ENCODE measurements around the gene TGFBI. TPM values are rescaled to one million over a fixed set of nuclear protein-coding genes. Genes with fewer than 3 reads are reported as not detected.

Gene TGFBI
- total RNA-seq, result 195 TPM
- 100 to 1,000 TPM; 164 to 351 (median 214) TPM for polyA plus RNA-seq (ENCODE audit: insufficient read depth in 1 of 8, insufficient read length in 8 of 8, low replicate concordance in 1 of 8)
- long read RNA-seq, donor 1, transcript TGFBI-201 (17 exons, 2,804 nt), result major isoform, 10 of 20 reads
- long read RNA-seq, donor 1, partial matches to known transcripts, result 9 of 20 reads
- long read RNA-seq, donor 1, other reads (novel, unspliced or antisense), result 0 of 20 reads
- long read RNA-seq, donor 2, partial matches to known transcripts, result 7 of 9 reads
- long read RNA-seq, donor 2, other reads (novel, unspliced or antisense), result 0 of 9 reads
- long read RNA-seq, donor 3, transcript TGFBI-201 (17 exons, 2,804 nt), result major isoform, 12 of 12 reads
- long read RNA-seq, donor 3, partial matches to known transcripts, result 0 of 12 reads
- long read RNA-seq, donor 3, other reads (novel, unspliced or antisense), result 0 of 12 reads
- long read RNA-seq, donor 4, partial matches to known transcripts, result 8 of 12 reads
- long read RNA-seq, donor 4, other reads (novel, unspliced or antisense), result 0 of 12 reads
- long read RNA-seq, donor 5, transcript TGFBI-201 (17 exons, 2,804 nt), result major isoform, 20 of 69 reads
- long read RNA-seq, donor 5, partial matches to known transcripts, result 37 of 69 reads
- long read RNA-seq, donor 5, other reads (novel, unspliced or antisense), result 11 of 69 reads
- long read RNA-seq, donor 6, transcript TGFBI-201 (17 exons, 2,804 nt), result major isoform, 14 of 27 reads
- long read RNA-seq, donor 6, partial matches to known transcripts, result 12 of 27 reads
- long read RNA-seq, donor 6, other reads (novel, unspliced or antisense), result 0 of 27 reads
- long read RNA-seq, donor 7, transcript TGFBI-201 (17 exons, 2,804 nt), result major isoform, 15 of 79 reads
- long read RNA-seq, donor 7, partial matches to known transcripts, result 63 of 79 reads
- long read RNA-seq, donor 7, other reads (novel, unspliced or antisense), result 0 of 79 reads
- long read RNA-seq, donor 8, partial matches to known transcripts, result 42 of 46 reads
- long read RNA-seq, donor 8, other reads (novel, unspliced or antisense), result 0 of 46 reads
- long read RNA-seq, donor 9, transcript TGFBI-201 (17 exons, 2,804 nt), result major isoform, 6 of 15 reads
- long read RNA-seq, donor 9, partial matches to known transcripts, result 7 of 15 reads
- long read RNA-seq, donor 9, other reads (novel, unspliced or antisense), result 0 of 15 reads
- long read RNA-seq, donor 10, transcript TGFBI-201 (17 exons, 2,804 nt), result major isoform, 13 of 47 reads
- long read RNA-seq, donor 10, partial matches to known transcripts, result 33 of 47 reads
- long read RNA-seq, donor 10, other reads (novel, unspliced or antisense), result 0 of 47 reads
- long read RNA-seq, donor 11, transcript TGFBI-201 (17 exons, 2,804 nt), result major isoform, 13 of 28 reads
- long read RNA-seq, donor 11, partial matches to known transcripts, result 14 of 28 reads
- long read RNA-seq, donor 11, other reads (novel, unspliced or antisense), result 0 of 28 reads

GRCh38 chr5:136028782-136029742, at the start of gene TGFBI:
Gene TGFBI, plus strand, starts transcription at chr5:136028988. Its CDS starts 68 bp downstream, at chr5:136029056.
- peaks cover 61% of the 10 kb centered on the region for H3K4me1 ChIP-seq (ENCODE audit: control insufficient read depth, insufficient read depth, low read length)
- peak within 1 kb of the TSS; percentile 56 for H3K4me3 ChIP-seq (ENCODE audit: low read length)
- H3K36me3 ChIP-seq (ENCODE audit: control insufficient read depth, insufficient read depth, low read length), result peaks cover 3% of the 10 kb centered on the region
- peak within 1 kb of the TSS; percentile 49 for H3K27ac ChIP-seq (ENCODE audit: low read length)
- peak; percentile 86 for DNase-seq
- no peaks in the 10 kb centered on the region for H3K9me3 ChIP-seq (replicated peaks; ENCODE audit: control insufficient read depth, low read depth, low read length)
- peaks cover 6% of the 10 kb centered on the region for H3K27me3 ChIP-seq (ENCODE audit: control insufficient read depth, insufficient read depth, low read length)
- 4% methylated on average over 66 of the region's 68 CpGs for WGBS (ENCODE audit: insufficient coverage)

- H3K36me3 ChIP-seq (ENCODE audit: control insufficient read depth, insufficient read depth, low read length), result no peaks in the 10 kb centered on the region
- peak overlapping the region; percentile 91 for H3K27ac ChIP-seq (ENCODE audit: low read length)
- peaks cover 8% of the 10 kb centered on the region for H3K4me1 ChIP-seq (ENCODE audit: control insufficient read depth, insufficient read depth, low read length)
- no peak overlapping the region for H3K4me3 ChIP-seq (ENCODE audit: low read length)
- WGBS (ENCODE audit: insufficient coverage), result no CpG with 5 or more reads among the region's 2 CpGs
- H3K9me3 ChIP-seq (replicated peaks; ENCODE audit: control insufficient read depth, low read depth, low read length), result no peaks in the 10 kb centered on the region
- H3K27me3 ChIP-seq (ENCODE audit: control insufficient read depth, insufficient read depth, low read length), result no peaks in the 10 kb centered on the region
- no peak for DNase-seq
These were observed 49.8 kb upstream of the TGFBI start for GRCh38 chr5:135978993-135979392.

DNA sequence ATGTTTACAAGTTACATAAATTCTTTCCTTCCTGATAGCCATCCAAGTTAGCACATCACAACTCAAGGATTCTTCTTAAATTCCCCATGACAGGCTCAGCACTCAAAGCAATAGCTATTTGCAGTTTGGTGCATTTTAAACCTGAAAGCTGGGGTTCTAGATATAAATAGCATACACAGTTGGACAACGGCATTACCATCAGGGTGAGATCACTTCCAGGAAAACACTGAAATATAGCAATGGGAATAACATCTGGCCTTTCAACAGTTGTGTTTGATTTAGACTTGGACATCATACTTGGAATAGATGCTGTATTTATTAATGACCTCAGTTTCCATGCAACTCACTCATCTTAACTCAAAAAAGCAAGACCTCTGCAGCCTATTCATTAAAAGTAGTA, 49.3 kb upstream of the TGFBI start:
- WGBS (ENCODE audit: insufficient coverage), result no CpG with 5 or more reads among the region's 1 CpG
- peaks cover 8% of the 10 kb centered on the region for H3K4me1 ChIP-seq (ENCODE audit: control insufficient read depth, insufficient read depth, low read length)
- H3K27me3 ChIP-seq (ENCODE audit: control insufficient read depth, insufficient read depth, low read length), result no peaks in the 10 kb centered on the region
- DNase-seq, result peak; percentile 99
- no peaks in the 10 kb centered on the region for H3K9me3 ChIP-seq (replicated peaks; ENCODE audit: control insufficient read depth, low read depth, low read length)
- no peaks in the 10 kb centered on the region for H3K36me3 ChIP-seq (ENCODE audit: control insufficient read depth, insufficient read depth, low read length)
- no peak overlapping the region for H3K4me3 ChIP-seq (ENCODE audit: low read length)
- H3K27ac ChIP-seq (ENCODE audit: low read length), result peak overlapping the region; percentile 91

- H3K4me1 ChIP-seq (ENCODE audit: control insufficient read depth, insufficient read depth, low read length), result peaks cover 8% of the 10 kb centered on the region
- no CpG with 5 or more reads among the region's 1 CpG for WGBS (ENCODE audit: insufficient coverage)
- H3K4me3 ChIP-seq (ENCODE audit: low read length), result no peak overlapping the region
- peak; percentile 55 for DNase-seq
- no peaks in the 10 kb centered on the region for H3K9me3 ChIP-seq (replicated peaks; ENCODE audit: control insufficient read depth, low read depth, low read length)
- H3K27me3 ChIP-seq (ENCODE audit: control insufficient read depth, insufficient read depth, low read length), result no peaks in the 10 kb centered on the region
- H3K36me3 ChIP-seq (ENCODE audit: control insufficient read depth, insufficient read depth, low read length), result no peaks in the 10 kb centered on the region
- peak overlapping the region; percentile 90 for H3K27ac ChIP-seq (ENCODE audit: low read length)
These were observed 48.2 kb upstream of the TGFBI start for GRCh38 chr5:135980620-135981019.

DNA sequence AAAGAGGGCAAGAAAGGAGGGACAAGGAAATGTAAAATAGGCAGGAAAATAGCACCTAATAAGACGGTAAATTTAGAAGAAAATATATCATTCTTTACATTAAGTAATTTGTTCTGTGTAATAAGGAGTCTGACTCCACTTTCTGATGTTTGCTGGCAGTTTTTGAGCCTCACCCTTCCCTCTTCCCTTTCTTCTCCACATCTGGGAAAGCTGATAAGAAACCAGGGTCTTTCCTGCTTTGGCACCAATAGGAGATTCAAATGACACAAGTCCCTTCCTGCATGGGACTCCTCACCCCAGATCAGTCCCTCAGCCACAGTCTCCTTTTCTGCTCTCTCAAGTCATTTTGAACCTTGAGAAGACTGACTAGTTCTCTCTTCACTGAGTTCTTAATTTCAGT, 42.8 kb upstream of the TGFBI start:
- peaks cover 17% of the 10 kb centered on the region for H3K4me1 ChIP-seq (ENCODE audit: control insufficient read depth, insufficient read depth, low read length)
- no peak overlapping the region for H3K4me3 ChIP-seq (ENCODE audit: low read length)
- no peaks in the 10 kb centered on the region for H3K9me3 ChIP-seq (replicated peaks; ENCODE audit: control insufficient read depth, low read depth, low read length)
- peak; percentile 4 for DNase-seq
- H3K27ac ChIP-seq (ENCODE audit: low read length), result no peak overlapping the region
- no peaks in the 10 kb centered on the region for H3K36me3 ChIP-seq (ENCODE audit: control insufficient read depth, insufficient read depth, low read length)
- WGBS (ENCODE audit: insufficient coverage), result no CpG with 5 or more reads among the region's 1 CpG
- no peaks in the 10 kb centered on the region for H3K27me3 ChIP-seq (ENCODE audit: control insufficient read depth, insufficient read depth, low read length)

DNA sequence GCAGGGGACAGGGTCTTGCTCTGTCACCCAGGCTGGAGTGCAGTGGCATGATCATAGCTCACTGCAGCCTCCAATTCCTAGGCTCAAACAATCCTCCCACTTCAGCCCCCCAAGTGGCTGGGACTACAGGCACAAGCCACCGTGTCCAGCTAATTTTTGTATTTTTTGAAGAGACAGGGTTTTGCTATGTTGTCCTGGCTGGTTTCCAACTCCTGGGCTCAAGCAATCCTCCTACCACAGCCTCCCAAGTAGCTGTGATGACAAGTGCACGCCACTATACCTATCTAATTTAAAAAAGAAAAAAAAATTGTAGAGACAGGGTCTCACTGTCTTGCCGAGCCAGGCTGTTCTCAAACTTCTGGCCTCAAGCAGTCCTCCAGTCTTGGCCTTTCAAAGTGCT, 42.4 kb upstream of the TGFBI start:
- Histone ChIP-seq H3K27ac (ENCODE audit: low read length) (peak overlapping the region; percentile 78), H3K36me3 (ENCODE audit: control insufficient read depth, insufficient read depth, low read length) (no peaks in the 10 kb centered on the region), H3K27me3 (ENCODE audit: control insufficient read depth, insufficient read depth, low read length) (no peaks in the 10 kb centered on the region), H3K4me1 (ENCODE audit: control insufficient read depth, insufficient read depth, low read length) (peaks cover 19% of the 10 kb centered on the region), H3K9me3 (replicated peaks; ENCODE audit: control insufficient read depth, low read depth, low read length) (no peaks in the 10 kb centered on the region), H3K4me3 (ENCODE audit: low read length) (no peak overlapping the region)
- WGBS (ENCODE audit: insufficient coverage), result 80% methylated on average over 1 of the region's 3 CpGs
- peak; percentile 13 for DNase-seq

DNA sequence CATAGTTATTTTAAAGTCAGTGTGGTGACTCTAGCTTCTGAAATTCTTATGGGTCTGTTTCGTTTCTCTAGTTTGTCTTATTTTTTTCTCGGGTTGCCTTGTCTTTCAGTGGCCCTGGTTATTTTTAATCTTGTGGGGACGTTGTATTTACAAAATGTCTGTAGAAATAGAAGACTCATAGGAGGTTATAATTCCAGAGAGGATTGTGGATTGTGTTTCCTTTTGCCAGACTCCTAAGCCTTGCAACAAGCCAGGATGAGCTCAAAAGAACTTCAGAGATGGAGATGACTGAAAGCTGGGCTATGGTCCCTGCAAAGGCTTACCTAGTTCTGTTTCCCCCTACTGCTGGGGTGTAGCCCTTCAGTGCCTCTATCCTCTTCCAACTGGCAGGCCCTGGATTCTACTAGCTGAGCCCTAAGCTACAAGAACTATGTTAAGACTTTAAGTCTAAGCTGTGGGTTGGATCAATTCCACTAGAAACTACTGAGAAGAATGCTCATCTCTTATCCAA, 41.8 kb upstream of the TGFBI start:
- H3K27ac ChIP-seq (ENCODE audit: low read length), result peak overlapping the region; percentile 78
- WGBS (ENCODE audit: insufficient coverage), result no CpG with 5 or more reads among the region's 3 CpGs
- H3K36me3 ChIP-seq (ENCODE audit: control insufficient read depth, insufficient read depth, low read length), result no peaks in the 10 kb centered on the region
- peak; percentile 85 for DNase-seq
- H3K27me3 ChIP-seq (ENCODE audit: control insufficient read depth, insufficient read depth, low read length), result no peaks in the 10 kb centered on the region
- H3K4me1 ChIP-seq (ENCODE audit: control insufficient read depth, insufficient read depth, low read length), result peaks cover 20% of the 10 kb centered on the region
- no peaks in the 10 kb centered on the region for H3K9me3 ChIP-seq (replicated peaks; ENCODE audit: control insufficient read depth, low read depth, low read length)
- H3K4me3 ChIP-seq (ENCODE audit: low read length), result no peak overlapping the region

DNA sequence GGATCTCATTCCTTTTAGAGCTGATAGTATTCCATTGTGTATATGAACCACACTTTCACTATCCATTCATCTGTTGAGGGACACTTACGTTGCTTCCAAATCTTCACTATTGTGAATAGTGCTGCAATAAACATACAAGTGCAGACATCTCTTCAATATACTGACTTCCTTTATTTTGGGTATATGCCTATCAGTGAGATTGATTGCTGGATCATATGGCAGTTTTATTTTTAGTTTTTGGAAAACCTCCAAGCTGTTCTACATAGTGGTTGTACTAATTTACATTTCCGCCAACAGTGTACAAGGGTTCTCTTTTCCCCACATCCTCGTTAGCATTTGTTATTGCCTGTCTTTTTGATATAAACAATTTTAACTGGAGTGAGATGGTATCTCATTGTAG, 40.2 kb upstream of the TGFBI start:
- Histone ChIP-seq H3K27me3 (ENCODE audit: control insufficient read depth, insufficient read depth, low read length) (no peaks in the 10 kb centered on the region), H3K36me3 (ENCODE audit: control insufficient read depth, insufficient read depth, low read length) (no peaks in the 10 kb centered on the region), H3K9me3 (replicated peaks; ENCODE audit: control insufficient read depth, low read depth, low read length) (no peaks in the 10 kb centered on the region), H3K27ac (ENCODE audit: low read length) (no peak overlapping the region), H3K4me3 (ENCODE audit: low read length) (no peak overlapping the region), H3K4me1 (ENCODE audit: control insufficient read depth, insufficient read depth, low read length) (peaks cover 26% of the 10 kb centered on the region)
- DNase-seq, result peak; percentile 11
- WGBS (ENCODE audit: insufficient coverage), result no CpG with 5 or more reads among the region's 3 CpGs
